ENCODE results near the gene GPR21.

- TF ChIP-seq POU6F1 (CRISPR knock-in tag; IDR thresholded peaks at IDR 0.05; ENCODE audit: borderline replicate concordance, low read depth) (no peak), ZC3H10 (CRISPR knock-in tag; IDR thresholded peaks at IDR 0.05) (no peak), PATZ1 (CRISPR knock-in tag; IDR thresholded peaks at IDR 0.05; ENCODE audit: borderline replicate concordance) (no peak), ARNTL (CRISPR knock-in tag; IDR thresholded peaks at IDR 0.05; ENCODE audit: borderline replicate concordance, low read depth) (no peak), ZNF565 (CRISPR knock-in tag; conservative IDR thresholded peaks at IDR 0.05; ENCODE audit: low read depth) (no peak), RARB (CRISPR knock-in tag; IDR thresholded peaks at IDR 0.05) (no peak), ZFP30 (CRISPR knock-in tag; IDR thresholded peaks at IDR 0.05) (no peak), PPARA (CRISPR knock-in tag; IDR thresholded peaks at IDR 0.05; ENCODE audit: borderline replicate concordance) (no peak), ZFP3 (CRISPR knock-in tag; IDR thresholded peaks at IDR 0.05) (no peak), CREB5 (CRISPR knock-in tag; IDR thresholded peaks at IDR 0.05; ENCODE audit: low read depth) (no peak)
Observed at GRCh38 chr9:123080444-123080843, 47.0 kb downstream of the GPR21 start.

Data from SK-N-SH treated with all-trans-retinoic acid at 6 μM for 48 hours (cell line).